SK-N-SH (cell line): Measurements from ENCODE around the gene CATSPERB. TPM values are rescaled to one million over a fixed set of nuclear protein-coding genes. Genes with fewer than 3 reads are reported as not detected.
"Not testable (repeated sequence)": the region's sequence is repeated elsewhere in the genome, so short reads cannot be mapped to it uniquely, and the experiment has no call there.

Experiments used
- CTCF ChIA-PET: fragments of 300-600, 350-600 bp; formaldehyde crosslinking; extraction: SDS; loops from one replicate; lab custom pipeline; 2021; lab: Yijun Ruan, JAX
- POLR2A ChIA-PET: fragments of 350-600 bp; sonication (Branson Sonifier 250); formaldehyde crosslinking; extraction: SDS; loops from one replicate; lab custom pipeline; 2020; ENCODE audit warnings: antibody characterized with exemption, inconsistent platforms; lab: Yijun Ruan, JAX
- DNase-seq: peaks from one replicate; pipeline ENCODE4 v3.0.0; 2012
- H2AFZ ChIP-seq: fragments of 200-600 bp; sonication (generic); 2 replicates; pipeline ENCODE4 v1.8.1; 2016; ENCODE audit warnings: antibody characterized with exemption, mild to moderate bottlenecking, low read depth
- H3F3A ChIP-seq: fragments of 200-600 bp; sonication (generic); replicated peaks from 2 replicates; pipeline ENCODE3; 2016; ENCODE audit warnings: antibody characterized with exemption, mild to moderate bottlenecking; ENCODE audit not compliant: insufficient read depth
- H3K27ac ChIP-seq, 2 experiments: fragments of 200-500 bp in 1 of 2; fragments of 200-600 bp in 1 of 2; sonication (Bioruptor generic) in 1 of 2; sonication (generic), shearing (Covaris generic) in 1 of 2; 2 replicates each; pipeline versions ENCODE4 v1.5.1 to v1.6.1; 2014 to 2016; ENCODE audit warnings: low read depth in 2 of 2, inconsistent platforms in 1 of 2, low read length in 1 of 2, mild to moderate bottlenecking in 1 of 2, mixed read lengths in 1 of 2
- H3K27me3 ChIP-seq: fragments of 200-600 bp; sonication (generic), shearing (Covaris generic); 2 replicates; pipeline ENCODE4 v1.6.1; 2016; ENCODE audit warnings: mixed run types; ENCODE audit not compliant: insufficient read depth
- H3K36me3 ChIP-seq, 2 experiments: fragments of 200-500 bp in 1 of 2; fragments of 200-600 bp in 1 of 2; sonication (Bioruptor generic) in 1 of 2; sonication (generic) in 1 of 2; replicated peaks in 1 of 2; 2 replicates each; pipeline versions ENCODE3 to v1.5.1; 2014 to 2016; ENCODE audit warnings: low read length in 1 of 2, mild to moderate bottlenecking in 1 of 2; ENCODE audit not compliant: insufficient read depth in 2 of 2, control insufficient read depth in 1 of 2
- H3K4me1 ChIP-seq, 2 experiments: fragments of 200-500 bp in 1 of 2; fragments of 200-600 bp in 1 of 2; sonication (Bioruptor generic) in 1 of 2; sonication (generic), shearing (Covaris generic) in 1 of 2; 2 replicates each; pipeline versions ENCODE4 v1.5.1 to v1.6.1; 2014 to 2016; ENCODE audit warnings: low read depth in 1 of 2, low read length in 1 of 2, mixed run types in 1 of 2; ENCODE audit not compliant: insufficient read depth in 2 of 2, control insufficient read depth in 1 of 2
- H3K4me2 ChIP-seq: fragments of 200-600 bp; sonication (generic), shearing (Covaris generic); 2 replicates; pipeline ENCODE4 v1.6.1; 2017; ENCODE audit warnings: mixed run types
- H3K4me3 ChIP-seq, 2 experiments: fragments of 200-500 bp in 1 of 2; fragments of 200-600 bp in 1 of 2; sonication (Bioruptor generic) in 1 of 2; sonication (generic), shearing (Covaris generic) in 1 of 2; 2 replicates each; pipeline versions ENCODE4 v1.5.1 to v1.8.1; 2014 to 2016; ENCODE audit warnings: low read depth in 2 of 2, inconsistent platforms in 1 of 2, low read length in 1 of 2, mild to moderate bottlenecking in 1 of 2, mixed read lengths in 1 of 2, moderate library complexity in 1 of 2
- H3K79me2 ChIP-seq: fragments of 200-600 bp; sonication (generic); 2 replicates; pipeline ENCODE4 v1.8.1; 2017; ENCODE audit warnings: mild to moderate bottlenecking; ENCODE audit not compliant: insufficient read depth
- H3K9ac ChIP-seq: fragments of 200-600 bp; sonication (generic); 2 replicates; pipeline ENCODE4 v1.6.1; 2017; ENCODE audit warnings: mixed run types
- H3K9me2 ChIP-seq: fragments of 200-600 bp; sonication (generic); 2 replicates; pipeline ENCODE4 v1.6.1; 2017; ENCODE audit warnings: mixed run types
- H3K9me3 ChIP-seq: fragments of 200-600 bp; sonication (generic); 2 replicates; pipeline ENCODE4 v1.6.1; 2017; ENCODE audit warnings: mixed run types, mild to moderate bottlenecking, moderate library complexity
- H4K20me1 ChIP-seq: fragments of 200-600 bp; sonication (generic); 2 replicates; pipeline ENCODE4 v1.6.1; 2017; ENCODE audit warnings: mild to moderate bottlenecking, mixed run types; ENCODE audit not compliant: insufficient read depth
- ELF1 ChIP-seq: IDR thresholded peaks from 2 replicates; pipeline ENCODE4 v1.4.0; 2012
- EZH2phosphoT487 ChIP-seq: fragments of 200-600 bp; sonication (generic); IDR thresholded peaks from 2 replicates; pipeline ENCODE4 v1.6.1; 2017; ENCODE audit warnings: low read depth, mixed run types, mild to moderate bottlenecking, antibody characterized with exemption, moderate library complexity, borderline replicate concordance
- FOXJ3 ChIP-seq: sonication (generic); formaldehyde crosslinking; IDR thresholded peaks from 2 replicates; pipeline ENCODE4 v1.5.1; 2020; ENCODE audit warnings: mild to moderate bottlenecking, missing genetic modification reagents
- GABPA ChIP-seq: IDR thresholded peaks from 2 replicates; pipeline ENCODE4 v1.4.0; 2012; ENCODE audit warnings: low read depth, mild to moderate bottlenecking
- NRF1 ChIP-seq: IDR thresholded peaks from 2 replicates; pipeline ENCODE4 v1.6.1; 2012; ENCODE audit warnings: low read depth, mild to moderate bottlenecking, low read length
- RAD21 ChIP-seq: IDR thresholded peaks from 2 replicates; pipeline ENCODE4 v1.6.1; 2012; ENCODE audit warnings: mild to moderate bottlenecking, low read length
- SIN3A ChIP-seq: IDR thresholded peaks from 2 replicates; pipeline ENCODE4 v1.6.1; 2012; ENCODE audit warnings: low read depth, mild to moderate bottlenecking, low read length, moderate library complexity, borderline replicate concordance
- TCF12 ChIP-seq: IDR thresholded peaks from 2 replicates; pipeline ENCODE4 v1.4.0; 2012
- TEAD4 ChIP-seq: IDR thresholded peaks from 2 replicates; pipeline ENCODE4 v1.4.0; 2012; ENCODE audit warnings: mild to moderate bottlenecking, borderline replicate concordance; ENCODE audit not compliant: insufficient read depth
- WGBS: methylation state at CpG from one replicate; pipeline ENCODE4 v1.1.6; 2017; ENCODE audit warnings: low lambda C conversion rate; 5-methylcytosine and 5-hydroxymethylcytosine counted together
- polyA plus RNA-seq, 3 experiments: library from polyadenylated mRNA; depleted of rRNA; stranded (reverse); fragments of >200 nt; gene quantifications; 2 replicates each; pipeline ENCODE4 v1.2.3, GENCODE V29; 2012
- TF ChIP-seq, protein P1 (sequence below): IDR thresholded peaks from 2 replicates; pipeline ENCODE4 v1.4.0; 2012; ENCODE audit warnings: low read depth, borderline replicate concordance
- TF ChIP-seq, protein P2 (sequence below): fragments of 200-600 bp; sonication (generic); IDR thresholded peaks from 2 replicates; pipeline ENCODE4 v1.6.1; 2017; ENCODE audit warnings: antibody characterized with exemption, mild to moderate bottlenecking, moderate library complexity

The CATSPERB gene
- polyA plus RNA-seq, 1 of the 3 experiments (the other 2 are of a cell fraction) = 0.08 TPM

DNA sequence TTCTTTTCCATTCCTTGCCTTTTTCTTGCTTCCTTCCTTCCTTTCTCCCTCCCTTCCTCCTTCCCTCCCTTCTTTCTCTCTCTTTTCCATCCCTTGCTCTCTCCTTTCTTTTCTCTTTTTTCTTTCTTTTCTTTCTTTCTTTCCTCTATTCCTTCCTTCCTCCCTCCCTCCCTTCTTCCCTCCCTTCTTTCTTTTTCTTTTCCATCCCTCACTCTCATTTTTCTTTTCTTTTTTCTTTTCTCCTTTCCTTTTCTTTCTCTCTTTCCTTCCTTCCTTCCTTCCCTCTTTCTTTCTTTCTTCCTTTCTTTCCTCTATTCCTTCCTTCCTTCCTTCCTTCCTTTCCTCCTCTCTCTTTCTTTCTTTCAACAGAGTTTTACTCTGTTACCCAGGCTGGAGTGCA lies 186.7 kb downstream of the CATSPERB start (continued):
- TF ChIP-seq EZH2phosphoT487 (no peak), RAD21 (no peak)

DNA sequence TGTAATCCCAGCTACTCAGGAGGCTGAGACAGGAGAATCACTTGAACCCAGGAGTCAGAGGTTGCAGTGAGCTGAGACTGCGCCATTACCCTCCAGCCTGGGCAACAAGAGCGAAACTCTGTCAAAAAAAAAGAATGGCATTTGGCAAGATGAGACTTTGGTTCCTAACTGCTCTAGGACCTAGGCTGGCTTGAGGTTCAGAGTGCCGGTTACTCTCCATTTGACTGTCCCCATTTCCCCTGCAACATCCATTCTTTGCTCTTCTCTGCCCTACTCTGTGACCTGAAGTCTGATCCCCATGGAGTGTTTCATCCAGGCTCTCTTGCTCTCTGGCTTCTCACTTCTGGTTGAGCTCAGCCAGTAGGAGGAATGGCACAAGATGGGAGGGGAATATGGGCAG lies 195.6 kb downstream of the CATSPERB start:
- no peak for TF ChIP-seq TEAD4
- TF ChIP-seq, protein P1, sequence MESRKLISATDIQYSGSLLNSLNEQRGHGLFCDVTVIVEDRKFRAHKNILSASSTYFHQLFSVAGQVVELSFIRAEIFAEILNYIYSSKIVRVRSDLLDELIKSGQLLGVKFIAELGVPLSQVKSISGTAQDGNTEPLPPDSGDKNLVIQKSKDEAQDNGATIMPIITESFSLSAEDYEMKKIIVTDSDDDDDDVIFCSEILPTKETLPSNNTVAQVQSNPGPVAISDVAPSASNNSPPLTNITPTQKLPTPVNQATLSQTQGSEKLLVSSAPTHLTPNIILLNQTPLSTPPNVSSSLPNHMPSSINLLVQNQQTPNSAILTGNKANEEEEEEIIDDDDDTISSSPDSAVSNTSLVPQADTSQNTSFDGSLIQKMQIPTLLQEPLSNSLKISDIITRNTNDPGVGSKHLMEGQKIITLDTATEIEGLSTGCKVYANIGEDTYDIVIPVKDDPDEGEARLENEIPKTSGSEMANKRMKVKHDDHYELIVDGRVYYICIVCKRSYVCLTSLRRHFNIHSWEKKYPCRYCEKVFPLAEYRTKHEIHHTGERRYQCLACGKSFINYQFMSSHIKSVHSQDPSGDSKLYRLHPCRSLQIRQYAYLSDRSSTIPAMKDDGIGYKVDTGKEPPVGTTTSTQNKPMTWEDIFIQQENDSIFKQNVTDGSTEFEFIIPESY = no peak
- no peak for TF ChIP-seq GABPA
- no peak for TF ChIP-seq SIN3A
- no peak for TF ChIP-seq FOXJ3 (CRISPR knock-in tag)
- no peak for TF ChIP-seq EZH2phosphoT487
- TF ChIP-seq ELF1 = no peak
- no peak for TF ChIP-seq NRF1
- TF ChIP-seq, protein P2, sequence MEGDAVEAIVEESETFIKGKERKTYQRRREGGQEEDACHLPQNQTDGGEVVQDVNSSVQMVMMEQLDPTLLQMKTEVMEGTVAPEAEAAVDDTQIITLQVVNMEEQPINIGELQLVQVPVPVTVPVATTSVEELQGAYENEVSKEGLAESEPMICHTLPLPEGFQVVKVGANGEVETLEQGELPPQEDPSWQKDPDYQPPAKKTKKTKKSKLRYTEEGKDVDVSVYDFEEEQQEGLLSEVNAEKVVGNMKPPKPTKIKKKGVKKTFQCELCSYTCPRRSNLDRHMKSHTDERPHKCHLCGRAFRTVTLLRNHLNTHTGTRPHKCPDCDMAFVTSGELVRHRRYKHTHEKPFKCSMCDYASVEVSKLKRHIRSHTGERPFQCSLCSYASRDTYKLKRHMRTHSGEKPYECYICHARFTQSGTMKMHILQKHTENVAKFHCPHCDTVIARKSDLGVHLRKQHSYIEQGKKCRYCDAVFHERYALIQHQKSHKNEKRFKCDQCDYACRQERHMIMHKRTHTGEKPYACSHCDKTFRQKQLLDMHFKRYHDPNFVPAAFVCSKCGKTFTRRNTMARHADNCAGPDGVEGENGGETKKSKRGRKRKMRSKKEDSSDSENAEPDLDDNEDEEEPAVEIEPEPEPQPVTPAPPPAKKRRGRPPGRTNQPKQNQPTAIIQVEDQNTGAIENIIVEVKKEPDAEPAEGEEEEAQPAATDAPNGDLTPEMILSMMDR = no peak
- TF ChIP-seq TCF12 = no peak
- Histone ChIP-seq H3K9me2 (no peaks in the 10 kb centered on the region), H3K9ac (no peak overlapping the region), H3K4me2 (no peak overlapping the region), H3K79me2 (no peaks in the 10 kb centered on the region), H3K27ac (no peak overlapping the region), H4K20me1 (no peaks in the 10 kb centered on the region), H3F3A (no peaks in the 10 kb centered on the region), H2AFZ (no peak overlapping the region), H3K4me3 (no peak overlapping the region), H3K36me3 (no peaks in the 10 kb centered on the region), H3K4me1 (no peaks in the 10 kb centered on the region), H3K27me3 (peaks cover 24% of the 10 kb centered on the region), H3K9me3 (no peaks in the 10 kb centered on the region)
- ChIA-PET POLR2A (no interaction called here), CTCF (no interaction called here)
- WGBS = 27% methylated on average over 3 of the region's 3 CpGs
- DNase-seq = no peak

DNA sequence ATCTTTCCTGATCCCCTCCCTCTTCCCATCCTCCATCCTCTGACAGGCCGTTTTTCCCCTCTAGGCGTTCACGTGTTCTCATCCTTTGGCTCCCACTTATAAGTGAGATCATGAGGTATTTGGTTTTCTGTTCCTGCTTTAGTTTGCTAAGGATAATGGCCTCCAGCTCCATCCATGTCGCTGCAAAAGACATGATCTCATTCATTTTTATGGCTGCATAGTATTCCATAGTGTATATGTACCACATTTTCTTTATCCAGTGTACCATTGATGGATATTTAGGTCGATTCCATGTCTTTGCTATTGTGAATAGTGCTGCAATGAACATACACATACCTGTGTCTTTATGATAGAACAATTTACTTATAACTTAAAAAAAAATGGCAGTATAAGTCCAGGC lies 197.8 kb downstream of the CATSPERB start:
- peaks cover 24% of the 10 kb centered on the region for H3K27me3 ChIP-seq
- CTCF ChIA-PET, H3K4me3 ChIP-seq, H3K4me1 ChIP-seq, H3K79me2 ChIP-seq, H3K9me3 ChIP-seq, H3K9ac ChIP-seq, POLR2A ChIA-PET, DNase-seq, H3K36me3 ChIP-seq, H4K20me1 ChIP-seq, H3K27ac ChIP-seq, H3K4me2 ChIP-seq, H3F3A ChIP-seq, H2AFZ ChIP-seq, H3K9me2 ChIP-seq: not testable (repeated sequence)
- 38% methylated on average over 5 of the region's 5 CpGs for WGBS
